Vagina (tissue), 2 donors: ENCODE data around the gene CADM1. TPM values are rescaled to one million over a fixed set of nuclear protein-coding genes. Genes with fewer than 3 reads are reported as not detected.

Experiments used
- DNase-seq, 2 donors: peaks; one replicate each; pipeline ENCODE4 v3.0.0-alpha.2; 2017; ENCODE audit errors: extremely low spot score in 2 of 2
- H3K27ac ChIP-seq: fragments of 200-600 bp; sonication (generic); one replicate; pipeline ENCODE4 v1.5.1; 2019
- H3K27me3 ChIP-seq: fragments of 200-600 bp; sonication (generic); one replicate; pipeline ENCODE4 v1.5.1; 2019
- H3K36me3 ChIP-seq, 2 donors: fragments of 200-600 bp; sonication (generic); one replicate each; pipeline ENCODE4 v1.5.1; 2017 to 2019
- H3K4me1 ChIP-seq: fragments of 200-600 bp; sonication (generic); one replicate; pipeline ENCODE4 v1.5.1; 2019
- H3K4me3 ChIP-seq, 2 donors: fragments of 200-600 bp; sonication (generic); 1 replicate in 1 of 2; 2 replicates in 1 of 2; pipeline ENCODE4 v1.5.1; 2016 to 2019
- H3K9me3 ChIP-seq: fragments of 200-600 bp; sonication (generic); one replicate; pipeline ENCODE4 v1.5.1; 2019
- CTCF ChIP-seq, 3 experiments: fragments of 450-650 bp in 2 of 3; fragments of 200-600 bp in 1 of 3; sonication (generic) in 1 of 3; IDR thresholded peaks; one replicate each; pipeline ENCODE4 v1.5.1; 2017 to 2019; ENCODE audit warnings: antibody characterized with exemption in 3 of 3, mild to moderate bottlenecking in 2 of 3, moderate library complexity in 2 of 3
- POLR2A ChIP-seq, 2 donors: fragments of 450-650 bp; IDR thresholded peaks; one replicate each; pipeline ENCODE4 v1.6.1; 2017; ENCODE audit warnings: antibody characterized with exemption in 2 of 2, mild to moderate bottlenecking in 2 of 2, moderate library complexity in 2 of 2
- POLR2AphosphoS5 ChIP-seq, 2 donors: sonication (generic); formaldehyde crosslinking; IDR thresholded peaks; one replicate each; pipeline ENCODE4 v1.9.0; 2017; ENCODE audit warnings: antibody characterized with exemption in 2 of 2, mild to moderate bottlenecking in 2 of 2, low read depth in 1 of 2; ENCODE audit not compliant: insufficient read depth in 1 of 2
- intact Hi-C: fragments of 100-400 bp; cut with DNase I; formaldehyde crosslinking; loops from one replicate; pipeline ENCODE4 v1.15.1; 2023
- total RNA-seq: library from RNA; depleted of rRNA; stranded (reverse); fragments of >200 nt; gene quantifications from one replicate; pipeline ENCODE4 v1.2.3, GENCODE V29; 2016

CADM1 gene
- total RNA-seq, 1 donor from 2014 or later, result 37.1 TPM

GRCh38 chr11:115191761-115192160 lies 312.5 kb downstream of the CADM1 start:
- Histone ChIP-seq H3K4me1 (no peaks in the 10 kb centered on the region), H3K4me3 (no peak overlapping the region), H3K27ac (no peak overlapping the region), H3K36me3 (no peaks in the 10 kb centered on the region), H3K9me3 (no peaks in the 10 kb centered on the region), H3K27me3 (no peaks in the 10 kb centered on the region)
- intact Hi-C loops, result no loop called here
- no peak for DNase-seq
- TF ChIP-seq POLR2AphosphoS5 (IDR thresholded peaks at IDR 0.05; ENCODE audit: insufficient read depth in 1 of 2, low read depth in 1 of 2), result no peak
- no peak for TF ChIP-seq POLR2A (IDR thresholded peaks at IDR 0.05)
- no peak for TF ChIP-seq CTCF (IDR thresholded peaks at IDR 0.05)

GRCh38 chr11:115190196-115190595 lies 314.0 kb downstream of the CADM1 start:
- TF ChIP-seq POLR2A (IDR thresholded peaks at IDR 0.05) (no peak), CTCF (IDR thresholded peaks at IDR 0.05) (no peak), POLR2AphosphoS5 (IDR thresholded peaks at IDR 0.05; ENCODE audit: insufficient read depth in 1 of 2, low read depth in 1 of 2) (no peak)
- H3K36me3 ChIP-seq, result no peaks in the 10 kb centered on the region

GRCh38 chr11:115188898-115189278 lies 315.3 kb downstream of the CADM1 start:
- TF ChIP-seq CTCF (IDR thresholded peaks at IDR 0.05) (no peak), POLR2AphosphoS5 (IDR thresholded peaks at IDR 0.05; ENCODE audit: insufficient read depth in 1 of 2, low read depth in 1 of 2) (no peak), POLR2A (IDR thresholded peaks at IDR 0.05) (no peak)
- H3K4me1 ChIP-seq, result no peaks in the 10 kb centered on the region
- H3K27me3 ChIP-seq, result no peaks in the 10 kb centered on the region
- intact Hi-C loops, result no loop called here
- no peak overlapping the region for H3K4me3 ChIP-seq
- no peak overlapping the region for H3K27ac ChIP-seq
- DNase-seq, result no peak
- H3K36me3 ChIP-seq, result no peaks in the 10 kb centered on the region
- H3K9me3 ChIP-seq, result no peaks in the 10 kb centered on the region

More at GRCh38 chr11:115190196-115190595, 314.0 kb downstream of the CADM1 start:
- intact Hi-C loops, result no loop called here
- Histone ChIP-seq H3K4me1 (no peaks in the 10 kb centered on the region), H3K27me3 (no peaks in the 10 kb centered on the region), H3K4me3 (no peak overlapping the region), H3K27ac (no peak overlapping the region), H3K9me3 (no peaks in the 10 kb centered on the region)
- no peak for DNase-seq

GRCh38 chr11:115188188-115188897 lies 315.9 kb downstream of the CADM1 start:
- Histone ChIP-seq H3K4me1 (no peaks in the 10 kb centered on the region), H3K36me3 (no peaks in the 10 kb centered on the region), H3K27ac (no peak overlapping the region), H3K4me3 (no peak overlapping the region), H3K9me3 (no peaks in the 10 kb centered on the region), H3K27me3 (no peaks in the 10 kb centered on the region)
- DNase-seq, result no peak
- TF ChIP-seq CTCF (IDR thresholded peaks at IDR 0.05) (no peak), POLR2A (IDR thresholded peaks at IDR 0.05) (no peak)
- intact Hi-C loops, result no loop called here

GRCh38 chr11:115185931-115186330 lies 318.3 kb downstream of the CADM1 start:
- no peaks in the 10 kb centered on the region for H3K4me1 ChIP-seq
- no peak for TF ChIP-seq POLR2AphosphoS5 (IDR thresholded peaks at IDR 0.05; ENCODE audit: insufficient read depth in 1 of 2, low read depth in 1 of 2)
- TF ChIP-seq CTCF (IDR thresholded peaks at IDR 0.05), result no peak
- no peak for TF ChIP-seq POLR2A (IDR thresholded peaks at IDR 0.05)
- intact Hi-C loops, result no loop called here
- no peak overlapping the region for H3K27ac ChIP-seq
- H3K4me3 ChIP-seq, result no peak overlapping the region
- H3K9me3 ChIP-seq, result no peaks in the 10 kb centered on the region
- DNase-seq, result no peak
- H3K36me3 ChIP-seq, result no peaks in the 10 kb centered on the region
- H3K27me3 ChIP-seq, result no peaks in the 10 kb centered on the region
